Peyer's patch (tissue), 4 donors: ENCODE data around the gene SEC11A.

Experiments used
- POLR2A ChIP-seq, 2 donors: fragments of 450-650 bp; IDR thresholded peaks; one replicate each; pipeline ENCODE4 v1.5.1; 2017; ENCODE audit warnings: antibody characterized with exemption in 2 of 2, mild to moderate bottlenecking in 2 of 2, moderate library complexity in 2 of 2
- TF ChIP-seq, protein P1 (sequence below), 6 experiments: fragments of 450-650 bp in 4 of 6; fragments of 200-600 bp in 2 of 6; sonication (generic) in 1 of 6; IDR thresholded peaks; one replicate each; pipeline ENCODE4 v1.5.1; 2017 to 2019; ENCODE audit warnings: antibody characterized with exemption in 6 of 6, mild to moderate bottlenecking in 3 of 6, moderate library complexity in 1 of 6

GRCh38 chr15:84696757-84697156 lies 19.2 kb downstream of the SEC11A start:
- TF ChIP-seq, protein P1, sequence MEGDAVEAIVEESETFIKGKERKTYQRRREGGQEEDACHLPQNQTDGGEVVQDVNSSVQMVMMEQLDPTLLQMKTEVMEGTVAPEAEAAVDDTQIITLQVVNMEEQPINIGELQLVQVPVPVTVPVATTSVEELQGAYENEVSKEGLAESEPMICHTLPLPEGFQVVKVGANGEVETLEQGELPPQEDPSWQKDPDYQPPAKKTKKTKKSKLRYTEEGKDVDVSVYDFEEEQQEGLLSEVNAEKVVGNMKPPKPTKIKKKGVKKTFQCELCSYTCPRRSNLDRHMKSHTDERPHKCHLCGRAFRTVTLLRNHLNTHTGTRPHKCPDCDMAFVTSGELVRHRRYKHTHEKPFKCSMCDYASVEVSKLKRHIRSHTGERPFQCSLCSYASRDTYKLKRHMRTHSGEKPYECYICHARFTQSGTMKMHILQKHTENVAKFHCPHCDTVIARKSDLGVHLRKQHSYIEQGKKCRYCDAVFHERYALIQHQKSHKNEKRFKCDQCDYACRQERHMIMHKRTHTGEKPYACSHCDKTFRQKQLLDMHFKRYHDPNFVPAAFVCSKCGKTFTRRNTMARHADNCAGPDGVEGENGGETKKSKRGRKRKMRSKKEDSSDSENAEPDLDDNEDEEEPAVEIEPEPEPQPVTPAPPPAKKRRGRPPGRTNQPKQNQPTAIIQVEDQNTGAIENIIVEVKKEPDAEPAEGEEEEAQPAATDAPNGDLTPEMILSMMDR (IDR thresholded peaks at IDR 0.05), result no peak
- TF ChIP-seq POLR2A (IDR thresholded peaks at IDR 0.05), result no peak
